Measurements from ENCODE around the gene CAMK4. TPM values are rescaled to one million over a fixed set of nuclear protein-coding genes. Genes with fewer than 3 reads are reported as not detected.

CAMK4 gene
- total and polyA plus RNA-seq, 2 donors (not counting 3 experiments of a cell fraction or from before 2014, with no cell fraction given): 2.2 to 5.4 TPM

DNA sequence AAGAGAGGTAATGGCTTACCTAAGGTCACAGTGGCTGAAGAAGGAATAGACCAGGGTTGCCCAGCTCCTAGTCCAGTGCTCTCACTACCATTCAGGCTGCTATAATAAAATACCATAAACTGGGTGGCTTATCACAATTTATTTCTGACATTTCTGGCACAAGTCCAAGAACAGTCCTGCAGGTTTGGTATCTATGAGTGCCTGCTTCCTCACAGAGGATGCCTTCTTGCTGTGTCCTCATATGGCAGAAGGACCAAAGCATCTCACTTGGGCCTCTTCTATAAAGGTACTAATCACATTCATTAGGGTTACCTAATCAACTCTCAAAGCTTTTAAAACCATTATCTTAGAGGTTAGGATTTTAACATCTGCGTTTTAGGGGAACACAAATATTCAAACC, 271.0 kb downstream of the CAMK4 start:
- Histone ChIP-seq H4K20me1 (replicated peaks; ENCODE audit: control insufficient read depth, extremely low read depth, insufficient read depth, low read length) (no peaks in the 10 kb centered on the region), H2AFZ (ENCODE audit: low read depth, low read length) (no peak overlapping the region), H3K9me1 (replicated peaks; ENCODE audit: control insufficient read depth, extremely low read depth, insufficient read depth, low read length) (no peaks in the 10 kb centered on the region), H3K4me1 (ENCODE audit: control insufficient read depth, extremely low read depth, insufficient read depth, low read length) (no peaks in the 10 kb centered on the region), H3K4me3 (replicated peaks in 1 of 3; ENCODE audit: insufficient read depth in 1 of 3, low read depth in 1 of 3, low read length in 3 of 3) (no peak overlapping the region), H3K36me3 (ENCODE audit: control insufficient read depth in 2 of 2, extremely low read depth in 1 of 2, insufficient read depth in 2 of 2, low read length in 2 of 2) (peaks cover 2 to 38% of the 10 kb centered on the region in 2 experiments), H3K79me2 (ENCODE audit: control insufficient read depth, insufficient read depth, low read length) (peaks cover 14% of the 10 kb centered on the region), H3K27ac (ENCODE audit: insufficient read depth, low read depth, low read length) (no peak overlapping the region), H3K9ac (replicated peaks; ENCODE audit: extremely low read depth, insufficient read depth, low read length) (no peak overlapping the region), H3K9me3 (replicated peaks; ENCODE audit: control insufficient read depth, insufficient read depth, low read length) (no peaks in the 10 kb centered on the region), H3K27me3 (ENCODE audit: control insufficient read depth in 2 of 2, insufficient read depth in 2 of 2, low read length in 2 of 2) (no peaks in the 10 kb centered on the region), H3K4me2 (ENCODE audit: insufficient read depth, low read length) (no peak overlapping the region)
- POLR2A ChIA-PET: no interaction called here
- BruUV-seq (replicated peaks): no TSS peak
- DNase-seq (ENCODE audit: low read depth, low spot score) (peak; percentile 17), FAIRE-seq (no peak)
- dilution Hi-C loops (cut with MboI; ENCODE audit: extremely low pct_ligation_motif_present, low sequenced_read_pairs) (no loop called here), intact Hi-C loops (cut with micrococcal nuclease) (no loop called here)
- TF ChIP-seq POLR2A (IDR thresholded peaks at IDR 0.05; ENCODE audit: low read depth, low read length) (no peak), JUN (IDR thresholded peaks at IDR 0.05; ENCODE audit: borderline replicate concordance, insufficient read depth, insufficient read length, low read depth) (no peak), GATA2 (IDR thresholded peaks at IDR 0.05; ENCODE audit: insufficient read depth, insufficient read length, low read depth, low read length) (no peak), POLR2AphosphoS5 (IDR thresholded peaks at IDR 0.05; ENCODE audit: insufficient read depth, low read depth, low read length) (no peak), MYC (IDR thresholded peaks at IDR 0.05; ENCODE audit: low read depth, low read length) (no peak), FOS (IDR thresholded peaks at IDR 0.05; ENCODE audit: borderline replicate concordance, insufficient read depth, low read length) (no peak), EZH2 (IDR thresholded peaks at IDR 0.05; ENCODE audit: borderline replicate concordance, low read depth, low read length, severe bottlenecking) (no peak)
- TF ChIP-seq, protein P1, sequence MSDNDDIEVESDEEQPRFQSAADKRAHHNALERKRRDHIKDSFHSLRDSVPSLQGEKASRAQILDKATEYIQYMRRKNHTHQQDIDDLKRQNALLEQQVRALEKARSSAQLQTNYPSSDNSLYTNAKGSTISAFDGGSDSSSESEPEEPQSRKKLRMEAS (IDR thresholded peaks at IDR 0.05; ENCODE audit: insufficient read depth, insufficient read length): no peak
- TF ChIP-seq, protein P2, sequence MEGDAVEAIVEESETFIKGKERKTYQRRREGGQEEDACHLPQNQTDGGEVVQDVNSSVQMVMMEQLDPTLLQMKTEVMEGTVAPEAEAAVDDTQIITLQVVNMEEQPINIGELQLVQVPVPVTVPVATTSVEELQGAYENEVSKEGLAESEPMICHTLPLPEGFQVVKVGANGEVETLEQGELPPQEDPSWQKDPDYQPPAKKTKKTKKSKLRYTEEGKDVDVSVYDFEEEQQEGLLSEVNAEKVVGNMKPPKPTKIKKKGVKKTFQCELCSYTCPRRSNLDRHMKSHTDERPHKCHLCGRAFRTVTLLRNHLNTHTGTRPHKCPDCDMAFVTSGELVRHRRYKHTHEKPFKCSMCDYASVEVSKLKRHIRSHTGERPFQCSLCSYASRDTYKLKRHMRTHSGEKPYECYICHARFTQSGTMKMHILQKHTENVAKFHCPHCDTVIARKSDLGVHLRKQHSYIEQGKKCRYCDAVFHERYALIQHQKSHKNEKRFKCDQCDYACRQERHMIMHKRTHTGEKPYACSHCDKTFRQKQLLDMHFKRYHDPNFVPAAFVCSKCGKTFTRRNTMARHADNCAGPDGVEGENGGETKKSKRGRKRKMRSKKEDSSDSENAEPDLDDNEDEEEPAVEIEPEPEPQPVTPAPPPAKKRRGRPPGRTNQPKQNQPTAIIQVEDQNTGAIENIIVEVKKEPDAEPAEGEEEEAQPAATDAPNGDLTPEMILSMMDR (IDR thresholded peaks at IDR 0.05; ENCODE audit: extremely low read depth in 1 of 2, insufficient read depth in 1 of 2, low read depth in 1 of 2, low read length in 2 of 2): no peak
- CTCF ChIA-PET: interaction anchor here (1.5 kb wide), 1 partner anchor 36 kb away, joined by 6 read pairs; no protein-coding TSS in a partner anchor
